Measurements from ENCODE around the gene DIAPH3.
A peak's percentile ranks its signal among the peaks of the same experiment; 100 is the strongest.

DIAPH3 gene

DNA sequence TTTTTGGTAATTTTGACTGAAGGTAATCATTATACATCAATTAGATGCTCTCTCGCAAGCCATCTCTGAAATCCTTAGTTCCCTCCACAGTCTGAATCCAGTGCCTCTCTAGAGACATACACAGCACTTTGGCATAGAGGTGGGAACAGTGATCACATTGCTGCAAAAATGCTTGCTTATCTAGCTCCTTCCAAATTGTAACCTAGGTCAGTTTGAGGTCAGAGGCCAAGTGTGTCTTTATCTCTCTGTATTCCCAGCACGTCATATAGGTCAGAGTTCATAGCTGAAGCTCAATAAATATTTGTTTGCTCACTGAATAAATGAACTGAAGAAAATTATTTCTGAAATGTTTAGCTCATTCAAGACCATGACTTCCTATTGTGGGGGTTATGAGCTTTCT lies 462.5 kb downstream of the DIAPH3 start:
- DNase-seq, result no peak

DNA sequence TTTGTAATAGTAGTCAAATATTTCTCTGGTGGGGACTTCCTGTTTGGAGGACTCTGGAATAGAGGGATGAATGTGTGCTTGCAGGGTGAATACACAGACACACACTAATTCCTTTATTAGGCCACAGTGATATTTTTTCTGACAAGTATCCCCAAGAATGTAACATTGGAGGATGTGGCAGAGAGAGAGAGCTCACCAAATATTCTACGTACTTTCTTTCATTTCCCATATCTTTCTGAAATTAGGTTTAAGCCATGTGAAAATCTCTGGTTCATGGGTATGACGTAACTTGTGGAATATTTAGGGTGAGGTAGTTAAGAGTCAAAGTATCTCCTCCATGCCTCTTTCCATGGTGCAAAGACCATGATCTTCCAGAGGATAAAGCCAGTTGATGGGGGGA lies 463.4 kb downstream of the DIAPH3 start:
- DNase-seq, result no peak

DNA sequence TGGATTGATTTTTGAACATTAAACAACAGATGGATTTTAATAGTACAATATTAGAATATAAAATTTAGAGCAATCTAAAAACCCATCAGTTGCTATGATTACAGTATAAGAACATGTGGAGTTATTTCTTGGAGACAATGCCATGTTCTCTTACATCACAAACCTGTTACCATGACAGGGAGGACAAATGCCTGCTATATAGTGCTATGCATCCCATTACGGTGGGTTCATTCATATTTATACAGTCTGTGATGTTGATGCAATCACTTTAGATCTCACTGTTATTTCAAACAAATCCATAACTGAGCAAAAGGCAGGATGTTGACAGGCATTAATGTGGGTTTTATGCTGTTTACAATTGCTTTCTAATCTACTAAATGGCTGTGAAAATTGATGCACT lies 467.5 kb downstream of the DIAPH3 start:
- DNase-seq, result no peak

DNA sequence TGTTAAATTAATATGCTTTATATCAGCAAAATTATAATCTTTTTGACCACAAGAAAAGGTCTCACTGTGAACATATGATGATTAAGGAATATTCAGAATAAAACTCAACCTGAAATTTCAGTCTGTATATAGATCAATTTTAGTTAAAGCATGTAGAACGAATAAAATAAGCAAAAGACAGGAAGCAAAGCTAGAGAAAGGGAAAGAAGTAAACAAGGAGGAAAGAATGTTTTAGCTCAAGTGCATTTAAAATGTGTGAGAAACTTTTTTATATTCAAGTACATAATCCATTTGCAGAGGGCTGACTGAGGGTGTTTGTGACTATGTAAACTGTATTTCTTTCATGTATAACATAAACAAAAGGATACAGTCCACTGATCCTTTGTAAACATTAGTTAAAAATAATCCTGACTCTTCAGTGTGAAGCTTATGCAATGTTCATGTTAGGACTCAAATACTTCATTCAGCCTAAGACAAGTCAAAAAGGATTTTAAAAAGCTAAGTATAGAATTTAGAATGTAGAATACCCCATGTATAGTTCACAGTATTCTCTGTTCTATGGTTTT lies 472.1 kb downstream of the DIAPH3 start:
- DNase-seq, result no peak

DNA sequence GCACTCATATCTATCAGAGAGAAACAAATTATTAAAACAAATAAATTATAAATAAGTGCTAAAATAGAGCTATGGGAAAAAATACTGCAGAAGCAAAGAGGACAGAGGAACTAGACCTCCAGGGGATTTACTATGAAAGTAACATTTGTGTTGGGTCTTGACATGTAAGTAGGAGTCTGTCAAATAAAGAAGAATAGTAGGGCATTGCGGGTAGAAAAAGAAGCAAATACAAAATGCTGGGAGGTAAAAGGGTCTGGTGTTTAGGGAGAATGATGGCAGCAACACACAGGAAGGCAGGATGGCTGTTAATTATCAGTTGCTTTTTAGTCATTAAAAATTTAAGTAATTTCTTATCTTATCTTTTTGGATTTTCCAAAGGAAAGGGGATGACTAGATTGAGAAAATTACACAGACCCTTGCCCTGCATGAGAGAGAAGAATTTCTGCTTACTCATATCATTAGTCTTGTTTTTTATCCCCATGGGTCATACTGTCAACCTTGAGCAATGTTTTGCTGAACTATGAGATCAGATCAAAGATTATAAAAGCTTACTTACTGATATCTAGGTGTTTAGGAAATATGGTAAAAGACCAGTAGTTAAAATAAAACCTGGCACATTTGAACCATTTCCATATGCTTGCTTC lies 472.7 kb downstream of the DIAPH3 start:
- no peak for DNase-seq

DNA sequence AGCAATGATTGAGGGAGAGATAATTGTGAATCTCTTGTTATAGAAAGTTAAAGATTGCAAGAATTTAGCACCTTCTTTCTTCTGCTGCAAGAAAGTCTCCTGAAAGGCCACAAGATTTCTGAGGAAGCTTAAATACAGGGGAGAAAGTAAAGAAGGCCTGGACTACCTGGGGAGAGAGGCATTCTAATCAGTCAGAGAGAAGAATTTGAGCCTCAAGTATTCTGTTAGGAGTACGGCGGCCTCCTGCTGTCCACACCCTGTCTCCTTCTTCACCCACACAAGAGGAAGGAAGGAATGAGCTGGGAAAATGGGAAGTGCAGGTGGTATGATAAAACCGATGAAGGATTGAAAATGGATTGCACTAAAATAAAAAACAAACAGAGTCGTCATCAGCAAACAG lies 474.7 kb downstream of the DIAPH3 start:
- no peak for DNase-seq

DNA sequence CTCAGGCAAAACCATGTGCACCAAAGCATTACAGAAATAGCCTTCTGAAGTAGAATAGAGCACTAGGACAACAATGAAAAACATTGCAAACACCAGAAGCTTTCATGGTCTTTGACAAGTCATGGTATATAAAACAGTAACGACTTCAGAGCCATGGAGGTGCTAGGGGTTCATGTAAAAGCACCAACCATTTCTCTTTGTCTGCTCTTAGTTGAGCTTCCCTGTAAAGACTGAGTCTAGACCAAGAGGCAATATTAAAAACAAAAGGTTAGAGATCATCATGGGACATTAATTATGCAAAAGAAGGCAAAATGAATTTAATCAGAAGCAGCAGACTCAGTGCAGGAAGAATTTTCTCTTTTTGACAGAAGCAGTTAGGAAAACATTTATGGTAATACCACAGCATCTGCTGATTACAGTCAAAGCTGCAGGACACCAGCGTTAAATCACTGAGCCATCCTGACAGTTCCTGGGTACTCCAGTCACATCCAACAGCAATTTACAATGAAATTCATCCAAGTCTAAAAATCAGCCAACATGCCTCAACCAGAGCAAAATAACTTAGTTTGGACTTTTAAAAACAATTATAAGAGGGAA lies 476.8 kb downstream of the DIAPH3 start:
- peak; percentile 20 for DNase-seq

DNA sequence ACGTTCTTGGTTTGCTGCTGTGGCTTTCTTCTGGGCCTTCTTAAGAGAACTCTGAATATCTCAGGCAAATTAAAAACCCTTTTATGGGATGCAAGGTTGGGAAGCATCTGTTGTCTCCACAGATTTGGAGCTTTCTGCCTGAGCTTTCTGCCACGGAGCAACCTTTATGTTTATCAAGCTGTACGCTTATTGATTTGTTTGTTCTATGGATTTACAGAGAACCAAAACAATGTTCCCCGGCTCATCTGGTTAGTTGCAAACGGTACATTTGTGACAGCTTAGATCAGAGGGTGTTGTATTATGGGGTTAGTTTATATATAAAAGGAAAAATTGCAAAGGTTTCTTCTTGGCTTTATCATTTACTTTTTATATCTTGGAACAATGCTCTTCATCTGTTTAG lies 479.6 kb downstream of the DIAPH3 start:
- no peak for DNase-seq

DNA sequence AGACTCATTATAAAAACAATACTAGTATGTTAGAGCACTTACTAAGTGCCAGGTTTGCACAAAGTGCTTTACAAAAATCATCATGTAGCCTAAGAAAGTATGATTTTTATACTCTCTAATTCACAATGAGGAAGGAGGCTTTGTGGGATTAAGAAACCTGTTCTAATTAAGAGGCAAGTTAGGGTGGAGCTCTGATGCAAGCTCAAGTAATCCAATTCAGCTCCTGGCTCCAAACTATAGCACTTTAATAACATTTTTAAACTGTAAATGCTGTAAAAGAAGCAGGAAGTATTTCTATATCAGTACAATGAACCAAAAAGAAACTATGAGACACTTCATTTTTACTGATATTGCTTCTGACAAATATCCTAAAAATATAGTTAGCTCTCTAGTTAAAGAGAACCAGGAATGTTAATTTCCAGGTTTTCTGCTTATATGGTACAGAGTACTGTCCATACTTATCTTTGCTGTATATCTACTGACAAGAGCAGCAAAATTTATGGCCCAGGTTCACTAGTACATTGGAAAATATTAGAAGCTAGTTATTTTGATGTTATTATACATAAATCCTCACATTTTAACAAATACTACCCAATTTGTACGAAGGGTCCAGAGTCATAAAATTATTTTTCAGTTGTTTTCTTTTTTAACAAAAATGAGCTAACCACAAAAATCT lies 482.0 kb downstream of the DIAPH3 start:
- DNase-seq, result no peak

DNA sequence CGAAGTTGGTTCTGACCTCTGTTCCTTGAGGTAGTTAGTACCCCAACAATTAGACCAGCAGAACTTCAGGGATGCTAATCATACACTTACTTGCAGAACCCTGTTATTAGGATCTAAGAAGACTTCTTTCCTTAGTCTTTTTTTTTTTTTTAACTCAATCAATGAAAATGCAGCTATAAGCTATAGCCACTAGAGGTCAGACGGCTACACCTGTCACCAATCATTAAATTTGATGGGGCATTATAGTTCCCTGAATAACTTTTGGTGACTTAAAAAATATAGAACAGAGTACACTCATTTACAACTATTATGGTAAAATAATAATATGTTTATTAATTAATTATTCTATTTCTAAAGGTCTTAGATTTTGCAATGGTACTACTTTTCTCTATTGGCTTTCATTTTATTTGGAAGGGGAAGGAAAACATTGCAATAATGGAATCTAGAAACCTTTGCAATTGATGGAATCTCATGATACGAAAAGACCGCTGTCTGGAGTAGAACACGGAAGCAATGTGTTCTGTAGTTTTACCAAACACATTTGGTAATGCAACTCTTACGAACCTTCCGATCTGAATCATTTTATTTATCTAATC lies 483.2 kb downstream of the DIAPH3 start:
- peak; percentile 7 for DNase-seq

DNA sequence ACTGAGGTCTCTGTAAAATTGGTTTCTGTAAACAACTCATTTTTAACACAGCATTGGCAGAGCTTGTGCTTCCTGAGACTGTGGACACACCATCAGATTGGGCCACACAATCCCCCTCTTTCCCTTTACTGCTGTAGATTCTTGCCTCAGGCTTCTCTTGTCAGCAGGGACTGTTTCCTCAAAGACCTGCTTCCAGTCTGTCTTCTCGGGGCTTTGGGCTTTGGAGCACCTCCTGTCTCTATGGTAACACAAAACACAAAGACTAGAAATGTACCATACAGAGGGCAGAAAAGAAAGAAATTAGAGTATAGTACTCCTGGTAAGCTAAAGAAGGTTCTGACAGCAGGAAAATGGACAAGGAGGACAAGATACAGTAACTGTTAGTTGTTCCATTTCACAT lies 484.5 kb downstream of the DIAPH3 start:
- DNase-seq, result no peak

DNA sequence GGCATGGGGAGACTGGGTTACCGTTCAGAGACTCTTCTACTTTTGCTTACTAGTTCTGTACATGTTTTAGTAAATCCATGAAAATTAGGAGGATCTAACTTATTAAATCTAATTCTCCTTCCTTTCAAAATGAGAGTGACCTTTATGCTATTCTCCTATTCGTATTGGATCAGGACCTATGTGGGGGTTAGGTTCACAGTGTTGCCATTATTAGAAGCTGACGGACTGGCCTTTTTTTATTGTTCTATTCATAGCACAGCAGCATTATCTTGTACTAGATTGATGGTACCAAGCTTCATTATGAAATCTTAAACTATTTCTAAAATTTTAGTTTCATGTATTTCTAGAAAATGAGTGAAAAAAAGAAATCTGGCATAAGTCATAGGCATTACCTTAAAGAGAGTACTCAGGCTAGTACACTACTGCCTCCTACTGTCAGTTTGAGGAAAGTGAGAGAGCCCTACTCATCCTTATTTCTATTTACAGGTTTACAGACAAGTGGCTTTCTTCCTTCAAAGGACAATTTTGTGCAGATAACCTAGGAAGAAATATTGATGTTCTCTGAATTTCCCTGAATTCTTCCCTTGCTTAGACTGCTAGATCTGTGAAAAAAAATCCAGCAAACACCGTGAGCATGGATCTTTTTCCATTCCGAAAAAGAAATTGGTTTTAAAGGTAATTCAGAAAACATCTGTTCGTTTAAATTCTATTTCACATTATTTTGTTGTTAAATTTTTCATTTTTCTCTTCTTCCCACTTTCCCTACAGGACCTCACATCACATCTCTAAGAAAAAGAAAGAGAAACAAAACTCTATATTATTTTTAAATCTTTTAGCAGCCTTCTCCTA lies 485.5 kb downstream of the DIAPH3 start:
- peak; percentile 85 for DNase-seq

DNA sequence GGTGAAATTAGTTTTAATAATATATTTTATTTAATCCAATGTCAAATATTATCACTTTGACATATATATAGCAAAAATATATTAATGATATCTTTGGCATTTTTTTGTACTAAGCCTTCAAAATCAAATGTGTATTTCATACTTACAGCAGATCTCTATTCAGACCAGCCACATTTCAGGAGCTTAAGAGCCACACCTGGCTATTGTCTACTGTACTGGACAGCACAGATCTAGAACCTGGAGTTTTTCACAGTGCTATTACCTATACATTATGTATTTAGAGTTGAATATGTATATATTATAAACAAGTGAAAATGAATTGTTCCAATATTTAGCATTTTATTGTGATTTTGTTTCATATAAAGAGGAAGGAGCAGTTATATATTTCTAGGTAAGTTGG lies 486.3 kb downstream of the DIAPH3 start:
- no peak for DNase-seq

DNA sequence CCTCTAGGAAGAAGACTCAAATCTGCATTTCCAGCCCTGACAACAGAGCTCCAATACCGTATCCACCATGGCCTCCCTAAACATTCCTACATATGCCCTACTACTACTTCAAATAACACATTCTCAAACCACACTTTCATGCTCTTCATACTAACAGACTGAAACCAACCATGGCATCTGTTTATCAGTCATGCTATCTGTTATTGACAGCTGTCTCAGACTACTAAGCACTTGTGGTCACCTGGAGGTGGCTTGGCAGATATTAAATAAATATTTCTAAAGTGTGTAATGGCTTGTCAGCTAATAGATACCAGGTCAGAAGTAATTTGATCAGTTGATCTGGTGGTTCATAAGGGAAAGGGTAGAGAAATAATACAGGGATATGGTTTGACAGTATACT lies 489.1 kb downstream of the DIAPH3 start:
- DNase-seq, result no peak

DNA sequence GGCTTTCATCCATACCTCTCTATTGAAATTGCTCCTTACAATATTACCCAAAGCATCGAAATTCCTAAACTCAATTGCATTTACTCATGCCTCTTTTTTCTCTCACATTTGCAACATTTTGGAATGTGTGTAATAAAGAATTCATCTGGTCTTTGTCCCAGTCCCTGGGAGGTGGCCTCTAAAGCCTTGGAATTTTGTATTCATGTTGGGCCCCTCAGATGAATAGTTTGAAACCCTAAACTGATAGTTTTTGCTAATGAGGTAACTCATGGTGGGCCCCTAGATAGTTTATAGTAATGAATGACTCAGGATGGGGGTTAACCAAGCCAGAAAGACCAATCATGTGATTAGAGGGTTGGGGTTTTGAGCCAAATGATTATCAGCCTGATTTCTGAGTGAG lies 490.4 kb downstream of the DIAPH3 start:
- DNase-seq, result no peak

DNA sequence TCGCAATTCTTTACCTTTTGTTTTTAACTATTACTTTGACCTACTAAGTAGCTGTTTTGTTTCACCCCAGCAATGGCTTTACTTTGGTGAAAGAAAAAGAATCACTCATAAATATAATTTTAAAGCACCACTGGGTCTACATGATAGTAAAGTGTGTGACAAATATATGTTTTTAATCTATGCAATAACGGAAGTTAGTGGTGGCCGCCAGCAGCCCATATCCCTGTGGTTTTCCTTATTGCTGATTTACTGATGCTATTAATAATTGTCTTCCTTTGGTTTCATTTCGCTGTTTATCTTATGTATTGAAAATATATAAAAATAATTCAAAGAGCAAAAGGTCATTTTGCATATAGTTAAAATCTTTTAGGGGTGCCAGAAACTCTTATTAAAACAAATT lies 491.3 kb downstream of the DIAPH3 start:
- no peak for DNase-seq

DNA sequence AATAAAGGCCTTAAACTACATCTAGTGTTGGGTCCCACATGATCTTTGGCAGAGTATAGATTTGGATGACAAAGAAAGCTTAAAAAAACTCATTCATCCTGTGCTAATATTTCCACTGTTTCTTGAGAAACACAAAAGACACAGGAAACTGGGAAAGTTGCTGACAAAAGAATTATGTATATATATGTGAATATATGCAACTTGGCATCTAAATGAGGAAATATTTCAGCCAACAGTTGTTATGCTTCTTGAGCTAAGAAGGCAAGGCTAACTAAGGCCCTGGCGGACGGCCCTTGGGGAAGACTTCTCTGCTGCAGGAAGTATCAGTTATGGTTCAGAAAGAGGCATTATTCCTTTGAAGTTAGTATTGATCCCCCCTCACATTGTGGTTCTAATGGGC lies 491.8 kb downstream of the DIAPH3 start:
- no peak for DNase-seq

DNA sequence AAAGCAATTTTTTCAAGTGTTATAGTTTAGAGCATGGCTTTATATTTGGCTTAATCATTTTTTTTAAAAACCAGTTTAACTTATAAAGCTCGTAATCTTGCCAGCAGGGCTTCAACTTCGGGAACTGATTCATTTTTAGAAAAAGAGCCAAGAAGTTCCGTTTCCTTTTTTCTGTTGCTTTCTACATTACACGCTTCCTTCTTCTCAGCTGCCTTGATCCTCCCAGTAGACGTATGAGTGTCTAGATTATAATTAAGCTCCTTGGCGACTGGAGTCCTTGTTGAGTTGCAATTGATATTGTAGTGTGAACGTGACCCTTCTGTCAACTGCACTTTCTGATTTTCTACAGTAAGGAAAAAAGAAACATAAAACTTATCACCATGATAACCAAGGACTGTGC lies 497.2 kb downstream of the DIAPH3 start:
- no peak for DNase-seq

DNA sequence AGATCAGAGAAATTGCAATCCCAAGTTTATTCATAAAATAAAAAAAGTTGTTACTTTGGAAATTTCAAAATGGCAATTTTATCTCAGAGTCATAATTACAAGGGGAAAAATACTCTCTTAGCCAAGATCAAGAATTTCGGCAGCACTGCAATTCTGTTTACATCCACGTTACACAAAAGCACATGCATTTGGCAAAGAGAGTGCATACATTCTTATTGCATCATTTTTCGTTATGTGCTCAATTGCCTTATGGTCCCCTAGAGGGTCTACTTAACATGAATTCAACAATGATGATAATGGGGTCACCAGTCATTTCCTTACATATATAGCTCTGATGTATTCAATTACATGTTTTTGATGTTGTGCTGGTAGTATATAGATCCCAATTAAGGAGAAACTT lies 498.0 kb downstream of the DIAPH3 start:
- DNase-seq, result no peak

DNA sequence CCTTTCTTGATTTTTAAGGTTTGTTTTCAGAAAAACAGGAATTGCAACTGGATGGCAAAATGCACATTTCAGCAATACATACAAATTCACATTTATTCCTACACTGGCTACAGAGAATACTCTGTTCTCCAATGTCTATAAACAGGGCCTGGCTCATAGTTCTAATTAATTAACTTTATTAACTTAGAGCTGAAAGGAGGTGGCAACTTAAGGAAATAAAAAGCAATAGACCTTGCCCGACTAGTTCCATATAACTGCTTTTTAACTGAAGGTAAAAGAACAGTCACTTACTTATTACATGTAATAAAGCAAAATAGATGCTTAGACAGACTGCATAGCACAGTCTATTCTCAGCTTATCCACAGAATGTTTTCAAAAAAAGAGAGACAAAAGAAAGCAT lies 498.5 kb downstream of the DIAPH3 start:
- DNase-seq, result no peak

DNA sequence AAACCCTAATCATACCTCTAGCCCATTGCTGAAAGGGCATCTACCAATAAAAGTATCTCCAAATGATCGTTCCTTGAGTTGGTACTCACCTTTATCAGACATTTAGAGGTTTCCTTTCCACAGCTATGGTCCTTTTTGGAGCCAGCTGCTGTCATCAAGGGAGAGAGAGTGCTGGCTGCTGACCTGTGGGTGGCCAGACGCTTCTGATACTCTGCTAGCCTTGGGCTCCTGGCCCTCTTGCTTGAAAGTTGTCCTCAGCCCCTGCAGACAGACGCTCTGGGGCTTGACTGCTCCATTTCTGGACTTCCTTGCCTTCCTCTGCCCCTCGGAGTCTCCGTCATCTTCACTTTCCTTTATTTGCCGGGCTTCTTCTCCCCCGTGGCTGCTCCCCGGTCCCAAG lies 499.1 kb downstream of the DIAPH3 start:
- DNase-seq, result no peak

DNA sequence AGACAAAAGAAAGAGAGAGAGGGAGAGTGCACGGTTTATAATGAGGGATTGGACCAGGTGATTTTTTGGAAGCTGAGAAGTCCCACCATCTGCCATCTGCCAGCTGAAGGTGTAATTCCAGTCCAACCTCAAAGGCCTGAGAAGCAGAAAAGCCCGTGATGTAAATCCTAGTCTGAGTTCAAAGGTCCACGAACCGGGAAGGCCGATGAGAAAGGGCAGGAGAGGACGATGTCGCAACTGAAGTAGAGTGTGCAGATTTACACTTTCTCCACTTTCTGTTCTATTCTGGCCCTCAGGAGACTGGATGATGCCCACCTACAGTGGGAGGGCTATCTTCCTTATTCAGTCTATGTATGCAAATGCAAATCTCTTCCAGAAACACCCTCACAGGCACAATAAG lies 500.0 kb downstream of the DIAPH3 start:
- no peak for DNase-seq

DNA sequence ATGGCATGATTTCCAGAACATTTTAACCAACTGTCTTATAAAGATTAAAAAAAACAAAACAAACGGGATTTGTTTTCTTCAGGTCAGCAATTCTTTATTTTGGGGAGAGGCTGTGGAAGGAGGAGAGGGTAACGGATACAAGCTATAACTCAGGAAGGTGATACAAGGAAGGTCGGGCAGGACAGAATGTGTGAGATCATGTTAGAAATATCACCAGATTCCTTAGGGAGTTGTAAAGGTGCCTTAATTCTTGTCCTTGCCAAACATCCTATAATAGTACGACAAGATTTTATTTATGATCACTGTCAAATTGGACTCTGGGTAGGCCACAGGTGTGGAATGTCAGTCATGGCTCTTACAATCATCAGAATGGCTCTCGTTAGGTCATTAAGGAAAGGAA lies 503.1 kb downstream of the DIAPH3 start:
- DNase-seq, result no peak
